Motor neuron (in vitro differentiated cells): ENCODE results near the gene SLC25A12. TPM values are rescaled to one million over a fixed set of nuclear protein-coding genes. Genes with fewer than 3 reads are reported as not detected.
A peak's percentile ranks its signal among the peaks of the same experiment; 100 is the strongest.

Experiments used
- ATAC-seq, 8 experiments: fragments of 200-7000 bp; cut with Tn5 transposase; replicated peaks in 6 of 8; 2 replicates each; pipeline ENCODE4 v1.8.0; 2021; ENCODE audit warnings: mild to moderate bottlenecking in 8 of 8, moderate library complexity in 8 of 8
- H3K27ac ChIP-seq, 2 donors: fragments of 250-450 bp; sonication (Bioruptor Pico); 2 replicates each; pipeline ENCODE4 v1.9.0; 2021; ENCODE audit warnings: antibody characterized with exemption in 2 of 2, mild to moderate bottlenecking in 2 of 2, moderate library complexity in 1 of 2
- H3K4me1 ChIP-seq, 2 donors: fragments of 250-450 bp; sonication (Bioruptor Pico); replicated peaks in 1 of 2; 2 replicates each; pipeline ENCODE4 v1.6.1; 2021; ENCODE audit warnings: antibody characterized with exemption in 2 of 2, mild to moderate bottlenecking in 2 of 2, moderate library complexity in 1 of 2
- H3K4me3 ChIP-seq, 5 donors: fragments of 250-450 bp; sonication (Bioruptor Pico); 2 replicates each; pipeline ENCODE4 v1.9.0; 2021; ENCODE audit warnings: antibody characterized with exemption in 5 of 5, mild to moderate bottlenecking in 5 of 5, moderate library complexity in 4 of 5
- WGBS, 10 experiments: fragments of 450-650 bp; shearing (Covaris generic); methylation state at CpG; one replicate each; pipeline ENCODE4 v1.0.0; 2022; 5-methylcytosine and 5-hydroxymethylcytosine counted together
- in situ Hi-C, 9 experiments: fragments of 400-800 bp; cut with MboI; loops; one replicate each; pipeline ENCODE4 v1.15.0; 2021; ENCODE audit warnings: low sequenced_read_pairs in 9 of 9, low pct_unique_long_range_greater_than_20kb in 2 of 9; ENCODE audit not compliant: unreplicated experiment in 9 of 9
- total RNA-seq, 8 experiments: library from RNA; unstranded; fragments of 300-600 nt; gene quantifications; 2 replicates each; pipeline versions ENCODE4 v1.2.3 to v1.2.4, GENCODE V29; 2022

SLC25A12 gene
- total RNA-seq = 10 to 100 TPM; 13.3 to 45.1 (median 25.1) TPM

GRCh38 chr2:171893824-171894611 lies at the start of gene SLC25A12:
SLC25A12 (minus strand) TSS chr2:171894244; CDS start chr2:171894214, 30 bp downstream.
- Histone ChIP-seq H3K27ac (peak within 1 kb of the TSS; percentile 52 to 61), H3K4me3 (peak within 1 kb of the TSS; percentile 49 to 94 (median 76)), H3K4me1 (peaks cover 7 to 22% of the 10 kb centered on the region in 2 donors)
- in situ Hi-C loops = no loop called here
- 0% methylated on average over 1 to 11 of the region's 63 CpGs; no CpG with 5 or more reads in 3 of the 10 experiments for WGBS, 10 experiments
- ATAC-seq = peak; percentile 95 to 98 (median 96)

GRCh38 chr2:171941316-171941699 lies 47.3 kb upstream of the SLC25A12 start:
- in situ Hi-C loops = loop anchor here in 1 of 9 experiments (25.0 kb wide), 1 partner anchor 171 kb away; the partner anchor contains the start of gene DLX2
- Histone ChIP-seq H3K4me3 (no peak overlapping the region), H3K4me1 (no peaks in the 10 kb centered on the region), H3K27ac (no peak overlapping the region)
- WGBS, 10 experiments = 80 to 100% (median 96%) methylated on average over 1 to 4 of the region's 6 CpGs; no CpG with 5 or more reads in 2 of the 10 experiments
- no peak for ATAC-seq

GRCh38 chr2:171939743-171940071 lies 45.7 kb upstream of the SLC25A12 start:
- no peak for ATAC-seq
- no peak overlapping the region for H3K4me3 ChIP-seq
- in situ Hi-C loops = loop anchor here in 1 of 9 experiments (25.0 kb wide), 1 partner anchor 173 kb away; the partner anchor contains the start of gene DLX2
- H3K4me1 ChIP-seq = no peaks in the 10 kb centered on the region
- no peak overlapping the region for H3K27ac ChIP-seq
- WGBS, 10 experiments = 83 to 100% (median 95%) methylated on average over 1 to 4 of the region's 4 CpGs; no CpG with 5 or more reads in 3 of the 10 experiments

- Histone ChIP-seq H3K4me3 (no peak overlapping the region), H3K27ac (no peak overlapping the region), H3K4me1 (no peaks in the 10 kb centered on the region)
- in situ Hi-C loops = loop anchor here in 1 of 9 experiments (25.0 kb wide), 1 partner anchor 173 kb away; the partner anchor contains the start of gene DLX2
- no peak for ATAC-seq
- WGBS, 10 experiments = 78 to 100% (median 93%) methylated on average over 2 to 8 of the region's 9 CpGs
These were observed 45.2 kb upstream of the SLC25A12 start for GRCh38 chr2:171939058-171939742.

- 88 to 100% (median 100%) methylated on average over 1 to 4 of the region's 4 CpGs; no CpG with 5 or more reads in 2 of the 10 experiments for WGBS, 10 experiments
- H3K4me1 ChIP-seq = no peaks in the 10 kb centered on the region
- no peak overlapping the region for H3K27ac ChIP-seq
- no peak for ATAC-seq
- in situ Hi-C loops = loop anchor here in 1 of 9 experiments (25.0 kb wide), 1 partner anchor 182 kb away; the partner anchor contains the start of gene DLX2
- H3K4me3 ChIP-seq = no peak overlapping the region
These were observed 36.3 kb upstream of the SLC25A12 start for GRCh38 chr2:171930385-171930784.

GRCh38 chr2:171924170-171924942 lies 30.3 kb upstream of the SLC25A12 start:
- no peak for ATAC-seq
- no peak overlapping the region for H3K4me3 ChIP-seq
- 87 to 97% (median 94%) methylated on average over 5 to 17 of the region's 17 CpGs for WGBS, 10 experiments
- peaks cover 7 to 15% of the 10 kb centered on the region in 2 donors for H3K4me1 ChIP-seq
- no peak overlapping the region for H3K27ac ChIP-seq
- in situ Hi-C loops = no loop called here

- in situ Hi-C loops = no loop called here
These were observed 29.2 kb upstream of the SLC25A12 start for GRCh38 chr2:171923206-171923605.

GRCh38 chr2:171922230-171923022 lies 28.4 kb upstream of the SLC25A12 start, which contains the start of gene HAT1:
HAT1 (plus strand) TSS chr2:171922461; CDS start chr2:171922501, 40 bp downstream.
- H3K4me1 ChIP-seq = peaks cover 7 to 15% of the 10 kb centered on the region in 2 donors
- WGBS, 10 experiments = 0 to 20% (median 1%) methylated on average over 2 to 30 of the region's 61 CpGs; no CpG with 5 or more reads in 1 of the 10 experiments
- peak within 1 kb of the TSS; percentile 52 to 77 for H3K27ac ChIP-seq
- peak; percentile 90 to 99 (median 97) for ATAC-seq
- peak within 1 kb of the TSS; percentile 63 to 76 (median 68) for H3K4me3 ChIP-seq
- in situ Hi-C loops = no loop called here

More at GRCh38 chr2:171923206-171923605, 29.2 kb upstream of the SLC25A12 start:
- Histone ChIP-seq H3K4me1 (peaks cover 7 to 15% of the 10 kb centered on the region in 2 donors), H3K27ac (peak overlapping the region in 1 of 2 donors; percentile 26), H3K4me3 (peak overlapping the region; percentile 63 to 76 (median 68))
- ATAC-seq = peak in 4 of 8 experiments; percentile 18 to 58 (median 38)
- WGBS, 10 experiments = 0 to 40% (median 7%) methylated on average over 1 to 13 of the region's 13 CpGs; no CpG with 5 or more reads in 2 of the 10 experiments

GRCh38 chr2:171921970-171922229 lies 27.9 kb upstream of the SLC25A12 start:
- Histone ChIP-seq H3K4me1 (peaks cover 7 to 15% of the 10 kb centered on the region in 2 donors), H3K27ac (peak overlapping the region; percentile 52 to 64), H3K4me3 (peak overlapping the region; percentile 63 to 76 (median 68))
- WGBS, 10 experiments = 0 to 100% (median 7%) methylated on average over 1 to 5 of the region's 5 CpGs; no CpG with 5 or more reads in 2 of the 10 experiments
- no peak for ATAC-seq
- in situ Hi-C loops = no loop called here

- no peak overlapping the region for H3K27ac ChIP-seq
- no peak overlapping the region for H3K4me3 ChIP-seq
- in situ Hi-C loops = no loop called here
- WGBS, 10 experiments = 17 to 100% (median 94%) methylated on average over 1 to 2 of the region's 2 CpGs; no CpG with 5 or more reads in 1 of the 10 experiments
- peaks cover 7 to 15% of the 10 kb centered on the region in 2 donors for H3K4me1 ChIP-seq
- no peak for ATAC-seq
These were observed 25.4 kb upstream of the SLC25A12 start for GRCh38 chr2:171919453-171919852.

GRCh38 chr2:171913517-171913916 lies 19.5 kb upstream of the SLC25A12 start:
- 52 to 100% (median 78%) methylated on average over 1 to 3 of the region's 3 CpGs; no CpG with 5 or more reads in 2 of the 10 experiments for WGBS, 10 experiments
- no peak overlapping the region for H3K27ac ChIP-seq
- in situ Hi-C loops = no loop called here
- H3K4me1 ChIP-seq = no peaks in the 10 kb centered on the region
- no peak overlapping the region for H3K4me3 ChIP-seq
- no peak for ATAC-seq

- ATAC-seq = no peak
- in situ Hi-C loops = no loop called here
- WGBS, 10 experiments = 14 to 100% (median 73%) methylated on average over 1 of the region's 1 CpG; no CpG with 5 or more reads in 1 of the 10 experiments
- no peaks in the 10 kb centered on the region for H3K4me1 ChIP-seq
- no peak overlapping the region for H3K27ac ChIP-seq
- no peak overlapping the region for H3K4me3 ChIP-seq
These were observed 16.4 kb upstream of the SLC25A12 start for GRCh38 chr2:171910494-171910893.
